CD14-positive monocyte (primary cell): ENCODE results near the gene HOXA1. TPM values are rescaled to one million over a fixed set of nuclear protein-coding genes. Genes with fewer than 3 reads are reported as not detected.

ENCODE experiments used
- DNase-seq, 3 donors: peaks; one replicate each; pipeline ENCODE4 v3.0.0-alpha.2; 2011 to 2022
- H2AFZ ChIP-seq: 2 replicates; pipeline ENCODE4 v1.6.0; 2012; ENCODE audit warnings: mild to moderate bottlenecking, low read depth, low read length, inconsistent platforms; ENCODE audit not compliant: insufficient read depth, poor library complexity, severe bottlenecking
- H3K27ac ChIP-seq, 2 donors: 1 replicate in 1 of 2; 2 replicates in 1 of 2; pipeline ENCODE4 v1.5.1; 2012 to 2013; ENCODE audit warnings: low read length in 2 of 2, control low read depth in 1 of 2, inconsistent platforms in 1 of 2, low read depth in 1 of 2, mild to moderate bottlenecking in 1 of 2
- H3K27me3 ChIP-seq, 2 donors: one replicate each; pipeline versions ENCODE4 v1.6.0 to v1.6.1; 2011 to 2013; ENCODE audit warnings: low read length in 2 of 2; ENCODE audit not compliant: control insufficient read depth in 2 of 2, insufficient read depth in 2 of 2
- H3K36me3 ChIP-seq, 2 donors: replicated peaks in 1 of 2; 1 replicate in 1 of 2; 2 replicates in 1 of 2; pipeline versions ENCODE4 v1.5.1 to v1.6.1; 2012 to 2013; ENCODE audit warnings: low read length in 2 of 2, control low read depth in 1 of 2, inconsistent platforms in 1 of 2, mild to moderate bottlenecking in 1 of 2; ENCODE audit not compliant: insufficient read depth in 2 of 2, control insufficient read depth in 1 of 2
- H3K4me1 ChIP-seq, 2 donors: 1 replicate in 1 of 2; 2 replicates in 1 of 2; pipeline versions ENCODE4 v1.5.1 to v1.6.1; 2012 to 2013; ENCODE audit warnings: low read length in 2 of 2, control low read depth in 1 of 2, inconsistent platforms in 1 of 2, mild to moderate bottlenecking in 1 of 2, moderate library complexity in 1 of 2; ENCODE audit not compliant: insufficient read depth in 2 of 2, control insufficient read depth in 1 of 2
- H3K4me2 ChIP-seq: replicated peaks from 2 replicates; pipeline ENCODE3; 2012; ENCODE audit warnings: low read length, moderate library complexity, mild to moderate bottlenecking; ENCODE audit not compliant: poor library complexity, severe bottlenecking; ENCODE audit errors: extremely low read depth
- H3K4me3 ChIP-seq, 3 experiments: fragments of 200-600 bp in 1 of 3; sonication (generic) in 1 of 3; replicated peaks in 1 of 3; 1 replicate in 2 of 3; 2 replicates in 1 of 3; pipeline ENCODE4 v1.5.1; 2011 to 2013; ENCODE audit warnings: low read length in 3 of 3, mild to moderate bottlenecking in 3 of 3, control low read depth in 2 of 3, low read depth in 2 of 3, inconsistent platforms in 1 of 3, moderate library complexity in 1 of 3
- H3K79me2 ChIP-seq: 2 replicates; pipeline ENCODE4 v1.6.0; 2012; ENCODE audit warnings: mild to moderate bottlenecking, control low read depth, inconsistent platforms, low read length, moderate library complexity; ENCODE audit not compliant: insufficient read depth
- H3K9ac ChIP-seq: 2 replicates; pipeline ENCODE4 v1.6.0; 2017; ENCODE audit warnings: low read length, mild to moderate bottlenecking; ENCODE audit not compliant: insufficient read depth, poor library complexity, severe bottlenecking
- H3K9me3 ChIP-seq, 2 donors: replicated peaks in 1 of 2; 1 replicate in 1 of 2; 2 replicates in 1 of 2; pipeline versions ENCODE4 v1.5.1 to v1.6.1; 2012 to 2013; ENCODE audit warnings: low read length in 2 of 2, control low read depth in 1 of 2; ENCODE audit not compliant: control insufficient read depth in 1 of 2, insufficient read depth in 1 of 2
- H4K20me1 ChIP-seq: 2 replicates; pipeline ENCODE4 v1.6.0; 2012; ENCODE audit warnings: mild to moderate bottlenecking, low read length, control low read depth, moderate library complexity; ENCODE audit not compliant: insufficient read depth
- H3K27ac Mint-ChIP-seq, 7 donors: one replicate each; pipeline ENCODE4 v1.8.0; 2020; ENCODE audit warnings: mild to moderate bottlenecking in 7 of 7, mixed read lengths in 7 of 7, moderate library complexity in 6 of 7, inconsistent platforms in 2 of 7
- H3K27me3 Mint-ChIP-seq, 3 donors: one replicate each; pipeline ENCODE4 v1.8.0; 2021 to 2022; ENCODE audit warnings: low read depth in 3 of 3, mild to moderate bottlenecking in 3 of 3, mixed read lengths in 3 of 3, moderate library complexity in 3 of 3, inconsistent platforms in 1 of 3
- H3K36me3 Mint-ChIP-seq, 2 donors: one replicate each; pipeline ENCODE4 v1.8.0; 2020; ENCODE audit warnings: mixed read lengths in 2 of 2, inconsistent platforms in 1 of 2, mild to moderate bottlenecking in 1 of 2
- H3K4me1 Mint-ChIP-seq: one replicate; pipeline ENCODE4 v1.8.0; 2020; ENCODE audit warnings: mild to moderate bottlenecking, mixed read lengths
- H3K4me3 Mint-ChIP-seq, 2 donors: one replicate each; pipeline ENCODE4 v1.8.0; 2020; ENCODE audit warnings: mild to moderate bottlenecking in 2 of 2, mixed read lengths in 2 of 2, moderate library complexity in 1 of 2
- H3K9me3 Mint-ChIP-seq, 7 donors: one replicate each; pipeline ENCODE4 v1.8.0; 2020 to 2022; ENCODE audit warnings: mixed read lengths in 7 of 7, mild to moderate bottlenecking in 6 of 7, moderate library complexity in 6 of 7, inconsistent platforms in 2 of 7
- WGBS: methylation state at CpG from one replicate; pipeline ENCODE4 v1.1.5; 2013; ENCODE audit warnings: missing lambda C conversion rate; ENCODE audit not compliant: insufficient coverage; 5-methylcytosine and 5-hydroxymethylcytosine counted together
- intact Hi-C, 2 donors: fragments of 100-400 bp; cut with micrococcal nuclease; formaldehyde crosslinking; loops; one replicate each; pipeline versions ENCODE4 v1.15.0 to v1.15.1; 2023
- polyA plus RNA-seq, 3 donors: library from polyadenylated mRNA; depleted of rRNA in 1 of 3; unstranded in 2 of 3; stranded (reverse) in 1 of 3; fragments of 300-500 nt in 2 of 3; fragments of >200 nt in 1 of 3; fragmentation: Illumina TruSeq in 2 of 3; gene quantifications; 1 replicate in 2 of 3; 2 replicates in 1 of 3; pipeline ENCODE4 v1.2.3, GENCODE V29; 2012 to 2021
- TF ChIP-seq, protein P1 (sequence below): fragments of 200-600 bp; IDR thresholded peaks from one replicate; pipeline ENCODE4 v1.8.0; 2022; ENCODE audit warnings: antibody characterized with exemption, mild to moderate bottlenecking

Gene HOXA1
- polyA plus RNA-seq, 3 donors: 0.11 to 0.37 TPM; not detected in 1

DNA sequence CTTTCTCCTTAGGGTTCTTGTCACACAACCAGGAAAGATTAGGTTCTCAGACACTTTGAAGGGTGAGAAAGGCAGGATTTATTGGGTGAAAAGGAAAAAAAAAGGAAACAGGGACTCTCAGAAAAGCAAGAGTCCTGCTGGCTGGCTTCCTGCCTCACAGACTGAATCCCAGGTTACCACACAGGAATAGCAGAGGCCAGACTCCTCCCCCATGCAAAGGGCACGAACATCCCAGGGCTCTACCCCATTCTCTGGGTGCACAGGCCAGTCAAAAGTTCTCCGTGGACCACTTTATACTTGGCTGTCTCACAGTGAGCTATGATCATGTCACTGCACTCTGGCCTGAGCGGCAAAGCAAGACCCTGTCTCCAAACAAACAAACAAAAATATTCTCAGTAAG, 42.6 kb downstream of the HOXA1 start:
- Histone ChIP-seq H3K27ac (no peak overlapping the region), H3K9ac (no peak overlapping the region), H3K36me3 (no peaks in the 10 kb centered on the region), H3K4me2 (no peak overlapping the region), H3K4me1 (no peaks in the 10 kb centered on the region), H2AFZ (peak overlapping the region; percentile 12), H3K27me3 (no peaks in the 10 kb centered on the region), H3K79me2 (no peaks in the 10 kb centered on the region), H3K4me3 (no peak overlapping the region), H3K9me3 (no peaks in the 10 kb centered on the region), H4K20me1 (no peaks in the 10 kb centered on the region)
- no peak overlapping the region for H3K27ac Mint-ChIP-seq
- H3K9me3 Mint-ChIP-seq: no peaks in the 10 kb centered on the region
- no peaks in the 10 kb centered on the region for H3K4me1 Mint-ChIP-seq
- TF ChIP-seq, protein P1, sequence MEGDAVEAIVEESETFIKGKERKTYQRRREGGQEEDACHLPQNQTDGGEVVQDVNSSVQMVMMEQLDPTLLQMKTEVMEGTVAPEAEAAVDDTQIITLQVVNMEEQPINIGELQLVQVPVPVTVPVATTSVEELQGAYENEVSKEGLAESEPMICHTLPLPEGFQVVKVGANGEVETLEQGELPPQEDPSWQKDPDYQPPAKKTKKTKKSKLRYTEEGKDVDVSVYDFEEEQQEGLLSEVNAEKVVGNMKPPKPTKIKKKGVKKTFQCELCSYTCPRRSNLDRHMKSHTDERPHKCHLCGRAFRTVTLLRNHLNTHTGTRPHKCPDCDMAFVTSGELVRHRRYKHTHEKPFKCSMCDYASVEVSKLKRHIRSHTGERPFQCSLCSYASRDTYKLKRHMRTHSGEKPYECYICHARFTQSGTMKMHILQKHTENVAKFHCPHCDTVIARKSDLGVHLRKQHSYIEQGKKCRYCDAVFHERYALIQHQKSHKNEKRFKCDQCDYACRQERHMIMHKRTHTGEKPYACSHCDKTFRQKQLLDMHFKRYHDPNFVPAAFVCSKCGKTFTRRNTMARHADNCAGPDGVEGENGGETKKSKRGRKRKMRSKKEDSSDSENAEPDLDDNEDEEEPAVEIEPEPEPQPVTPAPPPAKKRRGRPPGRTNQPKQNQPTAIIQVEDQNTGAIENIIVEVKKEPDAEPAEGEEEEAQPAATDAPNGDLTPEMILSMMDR: no peak
- intact Hi-C loops: no loop called here
- H3K36me3 Mint-ChIP-seq: no peaks in the 10 kb centered on the region
- peaks cover 1 to 6% (median 2%) of the 10 kb centered on the region in 3 donors for H3K27me3 Mint-ChIP-seq
- DNase-seq: no peak
- 83% methylated on average over 3 of the region's 3 CpGs for WGBS
- H3K4me3 Mint-ChIP-seq: no peak overlapping the region

DNA sequence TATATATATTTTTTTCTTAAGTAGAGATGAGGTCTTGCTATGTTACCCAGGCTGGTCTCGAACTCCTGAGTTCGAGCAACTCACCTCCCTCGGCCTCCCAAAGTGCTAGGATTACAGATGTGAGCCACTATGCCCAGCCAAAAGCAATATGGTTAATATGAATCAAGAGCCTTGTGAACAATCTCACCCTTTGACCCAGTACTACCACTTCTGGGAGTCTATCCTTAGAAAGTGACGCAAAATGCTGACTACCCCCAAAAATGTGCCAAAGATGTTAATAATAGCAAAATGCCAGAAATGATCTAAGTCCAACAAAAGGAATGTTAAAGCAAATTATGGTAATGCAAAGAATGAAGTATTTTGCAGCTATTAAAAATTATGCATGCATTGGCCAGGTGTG, 44.3 kb downstream of the HOXA1 start:
- no peak overlapping the region for H3K27ac ChIP-seq
- H3K4me3 Mint-ChIP-seq: no peak overlapping the region
- H3K4me1 Mint-ChIP-seq: peaks cover 4% of the 10 kb centered on the region
- no peaks in the 10 kb centered on the region for H3K9me3 Mint-ChIP-seq
- TF ChIP-seq, protein P1: no peak
- H3K79me2 ChIP-seq: no peaks in the 10 kb centered on the region
- H3K9ac ChIP-seq: no peak overlapping the region
- no peak overlapping the region for H2AFZ ChIP-seq
- no peak overlapping the region for H3K4me2 ChIP-seq
- no peak overlapping the region for H3K27ac Mint-ChIP-seq
- H3K27me3 ChIP-seq: no peaks in the 10 kb centered on the region
- no peaks in the 10 kb centered on the region for H3K36me3 Mint-ChIP-seq
- DNase-seq: no peak
- H4K20me1 ChIP-seq: no peaks in the 10 kb centered on the region
- WGBS: no CpG with 5 or more reads among the region's 4 CpGs
- peaks cover 6 to 12% of the 10 kb centered on the region in 2 donors for H3K4me1 ChIP-seq
- H3K36me3 ChIP-seq: no peaks in the 10 kb centered on the region
- H3K4me3 ChIP-seq: no peak overlapping the region
- intact Hi-C loops: no loop called here
- H3K27me3 Mint-ChIP-seq: peaks cover 1 to 2% (median 2%) of the 10 kb centered on the region in 3 donors
- no peaks in the 10 kb centered on the region for H3K9me3 ChIP-seq
